Measurements from ENCODE around the gene CCNG2.
A peak's percentile ranks its signal among the peaks of the same experiment; 100 is the strongest.

CCNG2 gene

DNA sequence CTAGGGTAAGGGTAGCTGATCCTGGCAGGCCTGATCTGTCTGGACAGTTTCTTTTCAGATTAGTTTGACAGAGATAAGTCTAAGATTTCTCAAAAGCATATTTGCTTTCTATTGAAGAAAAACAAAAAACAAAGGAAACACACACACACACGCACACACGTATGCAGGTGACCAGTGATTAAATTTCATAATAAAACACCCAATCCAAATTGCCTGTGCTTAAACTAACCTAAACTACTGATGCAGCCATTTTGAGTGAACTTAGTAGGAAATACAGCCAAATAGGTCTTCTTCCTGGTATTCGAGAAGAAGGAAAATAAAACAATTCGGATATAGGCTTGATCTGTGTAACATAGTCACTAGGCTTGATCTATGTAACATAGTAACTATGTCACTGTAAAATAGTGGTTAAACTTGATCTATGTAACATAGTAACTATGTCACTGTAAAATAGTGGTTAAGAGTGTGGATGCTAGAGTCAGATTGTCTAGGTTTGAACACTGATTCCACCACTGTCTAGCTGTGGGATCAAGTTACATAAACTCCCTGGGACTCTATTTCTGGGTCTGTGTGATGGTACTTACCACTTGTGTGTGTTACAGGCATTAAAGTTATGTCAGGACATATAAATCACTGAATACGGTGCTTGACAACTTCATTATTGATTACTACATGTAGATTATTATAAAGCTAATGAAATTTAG is 9.8 kb upstream of the CCNG2 start:
- no peaks in the 10 kb centered on the region; the same call in 1 of the 2 replicates for H3K27me3 ChIP-seq (ENCODE audit: control insufficient read depth, insufficient read depth, low read length)
- no peak for DNase-seq (ENCODE audit: low read depth, low spot score)
- H3K27ac ChIP-seq (ENCODE audit: low read length) = no peak overlapping the region
- H3K36me3 ChIP-seq (ENCODE audit: control insufficient read depth, insufficient read depth, low read length) = no peaks in the 10 kb centered on the region
- H3K4me3 ChIP-seq (ENCODE audit: low read length) = no peak overlapping the region
- H3K9me3 ChIP-seq (ENCODE audit: control insufficient read depth, insufficient read depth, low read length) = no peaks in the 10 kb centered on the region
- WGBS (ENCODE audit: insufficient coverage, insufficient read length) = no CpG with 5 or more reads among the region's 5 CpGs
- H3K4me1 ChIP-seq (ENCODE audit: control insufficient read depth, insufficient read depth, low read length) = no peaks in the 10 kb centered on the region

DNA sequence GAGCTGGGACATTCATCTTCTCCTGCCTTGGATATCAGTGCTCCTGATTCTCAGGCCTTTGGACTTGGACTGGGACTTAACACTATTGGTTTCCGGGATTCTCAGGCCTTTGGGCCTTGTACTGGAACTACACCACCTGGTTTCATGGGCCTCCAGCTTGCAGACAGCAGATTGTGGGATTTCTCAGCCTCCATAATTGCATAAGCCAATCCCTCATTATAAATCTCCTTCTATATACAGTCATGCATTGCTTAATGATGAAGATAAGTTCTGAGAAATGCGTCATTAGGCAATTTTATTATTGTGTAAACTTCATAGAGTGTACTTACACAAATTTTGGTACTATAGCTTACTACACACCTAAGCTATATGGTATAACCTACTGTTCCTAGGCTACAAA is 8.9 kb upstream of the CCNG2 start:
- Histone ChIP-seq H3K27ac (ENCODE audit: low read length) (no peak overlapping the region), H3K27me3 (ENCODE audit: control insufficient read depth, insufficient read depth, low read length) (no peaks in the 10 kb centered on the region; the same call in 1 of the 2 replicates), H3K4me3 (ENCODE audit: low read length) (no peak overlapping the region), H3K4me1 (ENCODE audit: control insufficient read depth, insufficient read depth, low read length) (no peaks in the 10 kb centered on the region), H3K9me3 (ENCODE audit: control insufficient read depth, insufficient read depth, low read length) (no peaks in the 10 kb centered on the region), H3K36me3 (ENCODE audit: control insufficient read depth, insufficient read depth, low read length) (no peaks in the 10 kb centered on the region)
- no CpG with 5 or more reads among the region's 2 CpGs for WGBS (ENCODE audit: insufficient coverage, insufficient read length)
- DNase-seq (ENCODE audit: low read depth, low spot score) = no peak

GRCh38 chr4:77149789-77150188 is 7.2 kb upstream of the CCNG2 start:
- Histone ChIP-seq H3K36me3 (ENCODE audit: control insufficient read depth, insufficient read depth, low read length) (no peaks in the 10 kb centered on the region), H3K4me1 (ENCODE audit: control insufficient read depth, insufficient read depth, low read length) (0 out of 2 replicates have a peak, but pooled peaks cover 2% of the 10 kb centered on the region), H3K9me3 (ENCODE audit: control insufficient read depth, insufficient read depth, low read length) (no peaks in the 10 kb centered on the region), H3K4me3 (ENCODE audit: low read length) (no peak overlapping the region), H3K27ac (ENCODE audit: low read length) (no peak overlapping the region), H3K27me3 (ENCODE audit: control insufficient read depth, insufficient read depth, low read length) (no peaks in the 10 kb centered on the region; the same call in 1 of the 2 replicates)
- DNase-seq (ENCODE audit: low read depth, low spot score) = no peak
- no CpG with 5 or more reads among the region's 1 CpG for WGBS (ENCODE audit: insufficient coverage, insufficient read length)

DNA sequence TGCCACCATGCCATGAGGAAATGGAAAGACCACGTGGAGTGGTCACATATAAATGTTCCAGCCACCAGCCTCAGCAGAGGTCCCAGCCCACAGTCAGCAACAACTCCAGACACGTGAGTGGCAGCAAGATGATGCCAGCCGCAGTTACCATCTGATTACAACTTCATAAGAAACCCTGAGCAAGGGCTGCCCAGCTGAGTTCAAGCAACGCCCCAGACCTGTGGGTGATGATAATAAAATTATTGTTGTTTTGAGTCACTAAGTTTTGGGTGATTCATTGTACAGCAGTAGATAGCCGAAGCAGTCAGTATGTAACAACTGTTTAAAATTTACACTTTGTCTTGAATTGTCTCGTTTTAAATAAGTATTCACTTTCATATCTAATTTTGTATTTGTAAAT is 5.8 kb upstream of the CCNG2 start:
- Histone ChIP-seq H3K4me1 (ENCODE audit: control insufficient read depth, insufficient read depth, low read length) (0 out of 2 replicates have a peak, but pooled peaks cover 2% of the 10 kb centered on the region), H3K27ac (ENCODE audit: low read length) (no peak overlapping the region), H3K9me3 (ENCODE audit: control insufficient read depth, insufficient read depth, low read length) (no peaks in the 10 kb centered on the region), H3K4me3 (ENCODE audit: low read length) (no peak overlapping the region), H3K36me3 (ENCODE audit: control insufficient read depth, insufficient read depth, low read length) (no peaks in the 10 kb centered on the region), H3K27me3 (ENCODE audit: control insufficient read depth, insufficient read depth, low read length) (no peaks in the 10 kb centered on the region; the same call in 1 of the 2 replicates)
- no peak for DNase-seq (ENCODE audit: low read depth, low spot score)
- WGBS (ENCODE audit: insufficient coverage, insufficient read length) = no CpG with 5 or more reads among the region's 6 CpGs

GRCh38 chr4:77152421-77152820 is 4.6 kb upstream of the CCNG2 start:
- no peaks in the 10 kb centered on the region; the same call in 1 of the 2 replicates for H3K27me3 ChIP-seq (ENCODE audit: control insufficient read depth, insufficient read depth, low read length)
- H3K4me3 ChIP-seq (ENCODE audit: low read length) = no peak overlapping the region
- no peak for DNase-seq (ENCODE audit: low read depth, low spot score)
- no peaks in the 10 kb centered on the region for H3K9me3 ChIP-seq (ENCODE audit: control insufficient read depth, insufficient read depth, low read length)
- H3K27ac ChIP-seq (ENCODE audit: low read length) = no peak overlapping the region
- no peaks in the 10 kb centered on the region; the same call in 1 of the 2 replicates for H3K36me3 ChIP-seq (ENCODE audit: control insufficient read depth, insufficient read depth, low read length)
- H3K4me1 ChIP-seq (ENCODE audit: control insufficient read depth, insufficient read depth, low read length) = 0 out of 2 replicates have a peak, but pooled peaks cover 2% of the 10 kb centered on the region
- no CpG with 5 or more reads among the region's 5 CpGs for WGBS (ENCODE audit: insufficient coverage, insufficient read length)

DNA sequence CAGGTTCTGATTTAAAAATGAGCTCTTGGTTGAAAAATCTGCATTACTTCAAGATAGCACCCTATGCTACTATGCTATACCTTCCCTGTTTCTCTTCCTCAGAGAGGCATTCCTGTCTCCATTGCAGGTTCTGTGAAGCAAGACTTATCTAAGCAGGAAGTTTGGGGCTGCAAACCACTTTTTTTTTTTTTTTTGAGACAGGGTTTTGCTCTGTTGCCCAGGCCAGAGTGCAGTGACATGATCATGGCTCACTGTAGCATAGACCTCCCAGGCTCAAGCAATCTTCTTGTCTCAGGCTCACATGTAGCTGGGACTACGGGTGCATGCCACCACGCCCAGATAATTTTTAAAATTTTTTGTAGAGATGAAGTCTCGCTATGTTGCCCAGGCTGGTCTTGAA is 4.0 kb upstream of the CCNG2 start:
- H3K4me3 ChIP-seq (ENCODE audit: low read length) = no peak overlapping the region
- no CpG with 5 or more reads among the region's 3 CpGs for WGBS (ENCODE audit: insufficient coverage, insufficient read length)
- 0 out of 2 replicates have a peak, but pooled peaks cover 2% of the 10 kb centered on the region for H3K4me1 ChIP-seq (ENCODE audit: control insufficient read depth, insufficient read depth, low read length)

GRCh38 chr4:77154065-77154464 is 2.9 kb upstream of the CCNG2 start:
- DNase-seq (ENCODE audit: low read depth, low spot score) = no peak
- H3K4me3 ChIP-seq (ENCODE audit: low read length) = no peak overlapping the region
- no peaks in the 10 kb centered on the region for H3K27me3 ChIP-seq (ENCODE audit: control insufficient read depth, insufficient read depth, low read length)
- no peaks in the 10 kb centered on the region; the same call in 1 of the 2 replicates for H3K36me3 ChIP-seq (ENCODE audit: control insufficient read depth, insufficient read depth, low read length)
- 0 out of 2 replicates have a peak, but pooled peaks cover 2% of the 10 kb centered on the region for H3K4me1 ChIP-seq (ENCODE audit: control insufficient read depth, insufficient read depth, low read length)
- H3K9me3 ChIP-seq (ENCODE audit: control insufficient read depth, insufficient read depth, low read length) = no peaks in the 10 kb centered on the region
- H3K27ac ChIP-seq (ENCODE audit: low read length) = no peak overlapping the region

More for the DNA sequence above, 4.0 kb upstream of the CCNG2 start:
- no peak for DNase-seq (ENCODE audit: low read depth, low spot score)
- H3K9me3 ChIP-seq (ENCODE audit: control insufficient read depth, insufficient read depth, low read length) = no peaks in the 10 kb centered on the region
- no peak overlapping the region for H3K27ac ChIP-seq (ENCODE audit: low read length)
- no peaks in the 10 kb centered on the region; the same call in 1 of the 2 replicates for H3K27me3 ChIP-seq (ENCODE audit: control insufficient read depth, insufficient read depth, low read length)
- no peaks in the 10 kb centered on the region; the same call in 1 of the 2 replicates for H3K36me3 ChIP-seq (ENCODE audit: control insufficient read depth, insufficient read depth, low read length)

DNA sequence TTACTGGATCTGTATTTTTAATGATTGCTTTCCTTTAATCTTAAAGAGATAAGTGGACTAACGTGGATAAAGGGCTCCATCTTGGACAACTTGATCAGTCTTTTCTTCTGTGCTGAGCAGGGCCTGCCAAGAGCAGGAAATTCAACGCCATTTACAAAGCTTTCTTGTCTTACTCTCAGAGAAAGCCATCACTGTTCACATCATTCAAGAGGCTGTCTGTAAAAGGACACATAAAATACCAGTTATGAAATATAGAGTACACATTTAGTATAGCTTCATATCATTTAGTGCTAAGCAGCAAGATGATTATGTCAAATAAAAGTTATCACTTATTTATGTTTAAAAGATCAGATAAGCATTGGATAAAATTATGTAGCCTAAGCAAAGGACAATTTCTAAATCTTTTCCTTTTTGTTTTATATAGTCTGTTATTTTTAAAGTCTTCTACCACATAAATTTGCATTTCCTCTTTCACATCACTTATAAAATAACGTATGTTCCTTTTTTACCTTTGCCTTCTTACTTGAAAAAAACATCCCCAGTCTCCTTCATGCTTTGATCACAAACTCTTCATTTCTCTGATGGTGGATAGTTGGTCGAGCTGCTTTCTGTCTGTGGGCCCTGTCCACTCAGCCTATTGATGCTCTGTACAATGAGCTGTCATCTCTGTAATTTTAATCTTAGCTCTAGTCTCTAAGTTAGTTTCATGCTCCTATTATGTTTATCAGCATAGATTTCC is 2.1 kb upstream of the CCNG2 start:
- H3K27me3 ChIP-seq (ENCODE audit: control insufficient read depth, insufficient read depth, low read length) = no peaks in the 10 kb centered on the region
- H3K4me1 ChIP-seq (ENCODE audit: control insufficient read depth, insufficient read depth, low read length) = 0 out of 2 replicates have a peak, but pooled peaks cover 2% of the 10 kb centered on the region
- H3K9me3 ChIP-seq (ENCODE audit: control insufficient read depth, insufficient read depth, low read length) = no peaks in the 10 kb centered on the region
- H3K36me3 ChIP-seq (ENCODE audit: control insufficient read depth, insufficient read depth, low read length) = no peaks in the 10 kb centered on the region; the same call in 1 of the 2 replicates
- H3K27ac ChIP-seq (ENCODE audit: low read length) = no peak overlapping the region
- no peak for DNase-seq (ENCODE audit: low read depth, low spot score)
- 100% methylated on average over 1 of the region's 4 CpGs for WGBS (ENCODE audit: insufficient coverage, insufficient read length)
- H3K4me3 ChIP-seq (ENCODE audit: low read length) = no peak overlapping the region

DNA sequence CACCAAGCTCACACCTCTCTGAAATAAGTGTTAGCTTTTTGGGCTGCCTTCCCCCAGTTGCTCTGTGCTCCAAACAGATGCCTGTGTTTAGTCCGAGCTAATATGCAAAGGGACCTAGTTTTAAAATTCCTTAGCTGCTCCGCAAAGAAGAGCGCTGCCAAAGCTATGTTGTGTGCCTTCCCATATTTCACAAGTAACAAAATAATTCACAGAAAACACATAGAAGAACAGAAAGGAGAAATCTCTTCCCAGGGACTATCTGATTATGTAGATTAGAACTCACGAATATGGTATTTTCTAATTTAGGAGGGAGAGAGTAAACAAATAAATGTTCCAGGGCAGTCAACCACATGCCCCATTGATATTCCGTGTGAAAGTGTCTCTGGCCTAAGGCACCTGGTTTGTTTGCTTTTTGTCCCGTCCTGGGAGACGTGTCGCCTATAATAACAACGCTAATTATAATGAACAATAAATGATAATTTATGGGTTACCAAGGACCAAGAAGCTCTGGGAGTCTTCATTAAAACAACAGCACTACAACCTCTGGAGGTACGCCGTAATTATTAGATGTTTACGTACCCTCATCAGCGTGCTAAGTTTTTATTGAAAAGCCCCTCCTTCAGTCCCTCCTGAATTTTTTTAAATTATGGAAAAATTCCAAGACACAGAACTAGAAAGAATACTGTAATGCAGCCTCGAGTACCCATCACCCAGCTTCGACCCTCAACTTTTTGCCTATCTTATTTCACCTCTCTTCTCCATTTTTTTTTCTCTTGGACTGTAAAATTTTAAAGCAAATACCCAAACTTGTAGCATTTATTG is 1.2 kb upstream of the CCNG2 start:
- Histone ChIP-seq H3K4me3 (ENCODE audit: low read length) (peak overlapping the region; percentile 22; the same call in 1 of the 2 replicates), H3K27ac (ENCODE audit: low read length) (no peak overlapping the region), H3K4me1 (ENCODE audit: control insufficient read depth, insufficient read depth, low read length) (0 out of 2 replicates have a peak, but pooled peaks cover 2% of the 10 kb centered on the region), H3K9me3 (ENCODE audit: control insufficient read depth, insufficient read depth, low read length) (no peaks in the 10 kb centered on the region), H3K27me3 (ENCODE audit: control insufficient read depth, insufficient read depth, low read length) (no peaks in the 10 kb centered on the region), H3K36me3 (ENCODE audit: control insufficient read depth, insufficient read depth, low read length) (no peaks in the 10 kb centered on the region; the same call in 1 of the 2 replicates)
- no CpG with 5 or more reads among the region's 15 CpGs for WGBS (ENCODE audit: insufficient coverage, insufficient read length)
- DNase-seq (ENCODE audit: low read depth, low spot score) = no peak

DNA sequence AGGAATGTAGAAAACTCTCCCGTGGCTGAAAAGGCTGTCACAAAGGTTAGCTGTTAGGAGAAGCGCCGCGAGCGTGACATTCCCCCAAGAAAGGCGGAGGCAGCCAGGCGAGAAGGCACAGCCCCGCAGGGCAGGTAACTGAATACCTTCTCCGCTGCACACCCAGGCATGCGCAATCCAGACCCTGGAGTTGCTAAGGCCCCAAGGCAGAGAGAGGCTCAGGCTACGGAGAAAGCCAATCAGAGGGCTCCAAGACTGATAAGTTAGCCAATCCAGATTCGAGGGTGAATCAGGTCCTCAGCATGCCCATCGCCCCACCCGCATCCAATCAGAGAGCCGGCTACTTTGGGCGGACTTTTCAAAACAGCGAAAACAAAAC is 485 bp upstream of the CCNG2 start:
- WGBS (ENCODE audit: insufficient coverage, insufficient read length) = no CpG with 5 or more reads among the region's 17 CpGs
- H3K4me3 ChIP-seq (ENCODE audit: low read length) = peak overlapping the region; percentile 98; the same call in 1 of the 2 replicates
- no peaks in the 10 kb centered on the region for H3K27me3 ChIP-seq (ENCODE audit: control insufficient read depth, insufficient read depth, low read length)
- peak; percentile 99 for DNase-seq (ENCODE audit: low read depth, low spot score)
- H3K36me3 ChIP-seq (ENCODE audit: control insufficient read depth, insufficient read depth, low read length) = no peaks in the 10 kb centered on the region; the same call in 1 of the 2 replicates
- H3K4me1 ChIP-seq (ENCODE audit: control insufficient read depth, insufficient read depth, low read length) = 0 out of 2 replicates have a peak, but pooled peaks cover 2% of the 10 kb centered on the region
- no peak overlapping the region for H3K27ac ChIP-seq (ENCODE audit: low read length)
- no peaks in the 10 kb centered on the region for H3K9me3 ChIP-seq (ENCODE audit: control insufficient read depth, insufficient read depth, low read length)
